ENCODE data around the gene SPINK6.

Gene SPINK6

GRCh38 chr5:148201151-148201550, 1.7 kb upstream of the SPINK6 start:
- H3K27me3 Mint-ChIP-seq: no peaks in the 10 kb centered on the region
- no peak for DNase-seq

DNA sequence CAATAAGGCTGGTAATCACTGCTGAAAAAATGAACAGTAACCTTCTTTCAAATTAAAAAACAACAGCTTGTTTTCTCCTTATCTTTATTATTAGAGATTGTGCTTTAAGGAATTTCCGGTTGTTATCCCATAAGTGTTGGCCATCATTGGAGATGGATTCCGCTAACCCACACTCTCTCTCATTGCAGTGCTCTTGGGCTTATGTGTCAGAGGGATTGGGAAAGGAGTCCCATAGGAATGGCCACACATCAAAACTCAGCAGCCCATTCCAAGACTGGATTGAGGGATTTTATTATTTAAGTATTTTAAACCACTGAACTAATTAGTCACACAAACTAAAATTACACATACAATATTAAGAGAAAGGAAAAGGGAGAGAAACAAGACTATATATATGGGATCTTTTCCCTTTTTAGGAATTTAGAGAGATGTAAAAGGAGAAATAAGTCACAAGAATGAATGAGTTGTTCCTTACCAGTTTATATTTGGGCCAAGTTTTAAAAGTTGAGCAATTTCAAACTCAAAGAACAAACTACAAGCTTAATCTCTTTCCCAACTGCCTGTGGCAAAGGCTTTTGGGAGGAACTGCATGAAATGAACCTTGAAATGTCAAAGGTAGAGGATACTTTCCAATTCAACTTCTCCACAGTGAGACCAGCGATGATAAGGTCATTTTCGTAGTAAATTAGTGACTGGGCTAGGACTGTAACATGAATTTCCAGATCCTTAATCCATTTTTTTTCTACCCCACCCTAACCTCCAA, 2.4 kb downstream of the SPINK6 start:
- Mint-ChIP-seq H3K4me3 (no peak overlapping the region), H3K27ac (no peak overlapping the region), H3K36me3 (ENCODE audit: insufficient read depth) (no peaks in the 10 kb centered on the region), H3K9me3 (peaks cover 0 to 1% of the 10 kb centered on the region in 2 donors), H3K27me3 (peaks cover 0 to 8% of the 10 kb centered on the region in 2 donors), H3K4me1 (ENCODE audit: low read depth in 2 of 2) (no peaks in the 10 kb centered on the region)
- no peak for DNase-seq
- ATAC-seq (replicated peaks): no peak

More at GRCh38 chr5:148201151-148201550, 1.7 kb upstream of the SPINK6 start:
- Mint-ChIP-seq H3K36me3 (ENCODE audit: insufficient read depth) (no peaks in the 10 kb centered on the region), H3K4me1 (ENCODE audit: low read depth in 2 of 2) (no peaks in the 10 kb centered on the region), H3K27ac (no peak overlapping the region), H3K4me3 (no peak overlapping the region), H3K9me3 (no peaks in the 10 kb centered on the region)
- ATAC-seq (replicated peaks): no peak

- ATAC-seq (replicated peaks): no peak
- no peak for DNase-seq
- no peaks in the 10 kb centered on the region for H3K36me3 Mint-ChIP-seq (ENCODE audit: insufficient read depth)
- H3K9me3 Mint-ChIP-seq: peaks cover 0 to 1% of the 10 kb centered on the region in 2 donors
- H3K27me3 Mint-ChIP-seq: peaks cover 0 to 8% of the 10 kb centered on the region in 2 donors
- H3K27ac Mint-ChIP-seq: no peak overlapping the region
- no peaks in the 10 kb centered on the region for H3K4me1 Mint-ChIP-seq (ENCODE audit: low read depth in 2 of 2)
- H3K4me3 Mint-ChIP-seq: no peak overlapping the region
These were observed 3.0 kb downstream of the SPINK6 start for GRCh38 chr5:148205865-148206264.

GRCh38 chr5:148206620-148207019, 3.8 kb downstream of the SPINK6 start:
- Mint-ChIP-seq H3K36me3 (ENCODE audit: insufficient read depth) (no peaks in the 10 kb centered on the region), H3K27me3 (peaks cover 3 to 13% of the 10 kb centered on the region in 2 donors), H3K4me1 (ENCODE audit: low read depth in 2 of 2) (no peaks in the 10 kb centered on the region), H3K4me3 (no peak overlapping the region), H3K27ac (no peak overlapping the region), H3K9me3 (peaks cover 0 to 1% of the 10 kb centered on the region in 2 donors)
- ATAC-seq (replicated peaks) (no peak), DNase-seq (no peak)

- no peak for DNase-seq
- H3K4me1 Mint-ChIP-seq (ENCODE audit: low read depth in 2 of 2): no peaks in the 10 kb centered on the region
- H3K36me3 Mint-ChIP-seq (ENCODE audit: insufficient read depth): no peaks in the 10 kb centered on the region
- peaks cover 0 to 1% of the 10 kb centered on the region in 2 donors for H3K9me3 Mint-ChIP-seq
- no peak overlapping the region for H3K27ac Mint-ChIP-seq
- peaks cover 6 to 18% of the 10 kb centered on the region in 2 donors for H3K27me3 Mint-ChIP-seq
- H3K4me3 Mint-ChIP-seq: no peak overlapping the region
- no peak for ATAC-seq (replicated peaks)
These were observed 5.4 kb downstream of the SPINK6 start for GRCh38 chr5:148208226-148208625.

GRCh38 chr5:148209151-148209770, 6.4 kb downstream of the SPINK6 start:
- Mint-ChIP-seq H3K27me3 (peaks cover 6 to 18% of the 10 kb centered on the region in 2 donors), H3K27ac (no peak overlapping the region), H3K9me3 (peaks cover 0 to 1% of the 10 kb centered on the region in 2 donors), H3K4me3 (no peak overlapping the region), H3K4me1 (ENCODE audit: low read depth in 2 of 2) (no peaks in the 10 kb centered on the region), H3K36me3 (ENCODE audit: insufficient read depth) (no peaks in the 10 kb centered on the region)
- ATAC-seq (replicated peaks): no peak
- no peak for DNase-seq

DNA sequence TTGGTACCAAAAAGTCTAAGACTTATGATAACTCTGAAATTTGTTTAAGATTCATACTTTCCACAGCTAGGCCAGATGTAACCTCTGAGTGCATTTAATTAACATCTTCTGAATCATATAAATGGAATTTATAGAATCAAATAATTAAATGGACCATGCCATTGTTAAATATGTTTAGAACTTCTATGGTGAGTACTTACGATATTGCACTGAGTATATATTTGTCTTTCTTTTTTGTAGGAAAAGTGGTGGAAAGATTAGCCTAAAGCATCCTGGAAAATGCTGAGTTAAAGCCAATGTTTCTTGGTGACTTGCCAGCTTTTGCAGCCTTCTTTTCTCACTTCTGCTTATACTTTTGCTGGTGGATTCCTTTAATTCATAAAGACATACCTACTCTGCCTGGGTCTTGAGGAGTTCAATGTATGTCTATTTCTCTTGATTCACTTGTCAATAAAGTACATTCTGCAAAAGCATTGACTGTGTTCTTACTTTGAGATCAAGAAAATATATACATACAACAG, 11.9 kb downstream of the SPINK6 start:
- H3K36me3 Mint-ChIP-seq (ENCODE audit: insufficient read depth): no peaks in the 10 kb centered on the region
- no peak overlapping the region for H3K4me3 Mint-ChIP-seq
- DNase-seq (no peak), ATAC-seq (replicated peaks) (no peak)
- H3K27me3 Mint-ChIP-seq: peaks cover 6 to 27% of the 10 kb centered on the region in 2 donors
- H3K9me3 Mint-ChIP-seq: peaks cover 1 to 7% of the 10 kb centered on the region in 2 donors
- H3K4me1 Mint-ChIP-seq (ENCODE audit: low read depth in 2 of 2): no peaks in the 10 kb centered on the region
- H3K27ac Mint-ChIP-seq: no peak overlapping the region

GRCh38 chr5:148221508-148221907, 18.7 kb downstream of the SPINK6 start:
- no peaks in the 10 kb centered on the region for H3K4me1 Mint-ChIP-seq (ENCODE audit: low read depth in 2 of 2)
- H3K4me3 Mint-ChIP-seq: no peak overlapping the region
- H3K27ac Mint-ChIP-seq: no peak overlapping the region
- no peaks in the 10 kb centered on the region for H3K36me3 Mint-ChIP-seq (ENCODE audit: insufficient read depth)
- ATAC-seq (replicated peaks): no peak
- H3K27me3 Mint-ChIP-seq: peaks cover 26 to 42% of the 10 kb centered on the region in 2 donors
- peaks cover 1 to 7% of the 10 kb centered on the region in 2 donors for H3K9me3 Mint-ChIP-seq
- no peak for DNase-seq

DNA sequence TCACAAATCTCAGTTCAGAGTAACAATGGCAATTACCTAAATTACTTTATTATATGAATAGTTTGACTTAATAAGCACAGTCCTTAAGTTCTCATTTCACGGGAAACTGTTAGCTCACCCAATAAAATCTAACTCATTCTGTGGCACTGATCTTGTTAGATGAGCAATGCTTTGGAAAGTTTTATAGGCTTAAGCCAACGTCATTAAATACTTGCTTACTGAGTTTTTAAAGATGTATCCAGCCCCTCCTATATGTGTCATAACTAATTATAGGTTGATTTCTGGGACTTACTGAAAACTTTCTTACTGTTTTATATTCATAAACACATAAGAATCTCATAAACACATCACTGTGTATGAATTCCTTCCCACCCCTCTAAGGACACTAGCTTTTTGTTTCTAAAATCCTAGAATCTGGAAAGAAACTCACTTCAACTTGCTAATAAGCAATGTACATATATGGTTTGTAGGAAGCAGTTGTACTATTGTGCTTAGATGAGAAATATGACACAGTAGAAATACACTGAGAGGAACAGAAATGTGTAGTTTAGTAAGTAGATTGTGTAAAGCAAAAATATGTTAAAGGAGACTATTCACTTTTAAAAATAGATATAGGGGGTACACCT, 21.4 kb downstream of the SPINK6 start:
- ATAC-seq (replicated peaks) (no peak), DNase-seq (no peak)
- Mint-ChIP-seq H3K4me1 (ENCODE audit: low read depth in 2 of 2) (no peaks in the 10 kb centered on the region), H3K36me3 (ENCODE audit: insufficient read depth) (no peaks in the 10 kb centered on the region), H3K9me3 (no peaks in the 10 kb centered on the region), H3K27ac (no peak overlapping the region), H3K4me3 (no peak overlapping the region), H3K27me3 (peaks cover 26 to 27% of the 10 kb centered on the region in 2 donors)

GRCh38 chr5:148228392-148228984, 25.6 kb downstream of the SPINK6 start:
- Mint-ChIP-seq H3K4me3 (no peak overlapping the region), H3K27me3 (peaks cover 20 to 21% of the 10 kb centered on the region in 2 donors), H3K9me3 (no peaks in the 10 kb centered on the region), H3K36me3 (ENCODE audit: insufficient read depth) (no peaks in the 10 kb centered on the region), H3K27ac (no peak overlapping the region), H3K4me1 (ENCODE audit: low read depth in 2 of 2) (no peaks in the 10 kb centered on the region)
- ATAC-seq (replicated peaks): no peak
- DNase-seq: no peak

GRCh38 chr5:148229840-148230239, 27.0 kb downstream of the SPINK6 start:
- no peak overlapping the region for H3K27ac Mint-ChIP-seq
- ATAC-seq (replicated peaks): no peak
- DNase-seq: no peak
- no peak overlapping the region for H3K4me3 Mint-ChIP-seq
- no peaks in the 10 kb centered on the region for H3K4me1 Mint-ChIP-seq (ENCODE audit: low read depth in 2 of 2)
- H3K9me3 Mint-ChIP-seq: no peaks in the 10 kb centered on the region
- peaks cover 16 to 19% of the 10 kb centered on the region in 2 donors for H3K27me3 Mint-ChIP-seq
- no peaks in the 10 kb centered on the region for H3K36me3 Mint-ChIP-seq (ENCODE audit: insufficient read depth)

DNA sequence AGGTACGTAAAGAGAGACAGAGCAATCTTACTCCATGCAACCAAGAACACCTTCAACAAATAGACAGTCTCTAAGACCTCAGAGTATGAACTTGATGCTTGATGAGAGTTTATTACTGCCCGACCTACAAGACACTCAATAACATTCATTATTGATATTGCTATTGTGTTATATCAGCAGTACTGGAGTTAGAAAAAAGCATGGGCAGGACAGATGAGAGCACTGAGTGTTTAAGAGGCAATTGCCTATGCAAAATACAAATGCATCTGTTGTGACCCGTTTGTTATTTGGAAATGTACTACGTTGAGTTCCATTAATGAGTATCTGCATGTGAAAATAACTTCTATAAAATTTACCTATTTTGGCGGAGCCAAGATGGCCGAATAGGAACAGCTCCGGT, 27.4 kb downstream of the SPINK6 start:
- no peaks in the 10 kb centered on the region for H3K36me3 Mint-ChIP-seq (ENCODE audit: insufficient read depth)
- no peak for DNase-seq
- H3K4me1 Mint-ChIP-seq (ENCODE audit: low read depth in 2 of 2): no peaks in the 10 kb centered on the region
- no peaks in the 10 kb centered on the region for H3K9me3 Mint-ChIP-seq
- H3K4me3 Mint-ChIP-seq: no peak overlapping the region
- no peak overlapping the region for H3K27ac Mint-ChIP-seq
- H3K27me3 Mint-ChIP-seq: peaks cover 13 to 15% of the 10 kb centered on the region in 2 donors
- no peak for ATAC-seq (replicated peaks)

GRCh38 chr5:148237785-148238417, 35.1 kb downstream of the SPINK6 start:
- Mint-ChIP-seq H3K4me1 (ENCODE audit: low read depth in 2 of 2) (no peaks in the 10 kb centered on the region), H3K9me3 (no peaks in the 10 kb centered on the region), H3K4me3 (no peak overlapping the region), H3K27ac (no peak overlapping the region), H3K27me3 (no peaks in the 10 kb centered on the region), H3K36me3 (ENCODE audit: insufficient read depth) (no peaks in the 10 kb centered on the region)
- no peak for ATAC-seq (replicated peaks)
- DNase-seq: no peak
